Prostate gland (tissue), 2 donors: ENCODE data around the gene PPIB.

Experiments
- CTCF ChIP-seq, 4 experiments: fragments of 200-600 bp in 2 of 4; fragments of 450-650 bp in 2 of 4; sonication (generic) in 2 of 4; IDR thresholded peaks; 1 replicate in 3 of 4; 2 replicates in 1 of 4; pipeline ENCODE4 v1.5.1; 2016 to 2019; ENCODE audit warnings: antibody characterized with exemption in 4 of 4, mild to moderate bottlenecking in 2 of 4, moderate library complexity in 2 of 4
- POLR2A ChIP-seq: fragments of 450-650 bp; IDR thresholded peaks from one replicate; pipeline ENCODE4 v1.6.1; 2016; ENCODE audit warnings: antibody characterized with exemption, mild to moderate bottlenecking

DNA sequence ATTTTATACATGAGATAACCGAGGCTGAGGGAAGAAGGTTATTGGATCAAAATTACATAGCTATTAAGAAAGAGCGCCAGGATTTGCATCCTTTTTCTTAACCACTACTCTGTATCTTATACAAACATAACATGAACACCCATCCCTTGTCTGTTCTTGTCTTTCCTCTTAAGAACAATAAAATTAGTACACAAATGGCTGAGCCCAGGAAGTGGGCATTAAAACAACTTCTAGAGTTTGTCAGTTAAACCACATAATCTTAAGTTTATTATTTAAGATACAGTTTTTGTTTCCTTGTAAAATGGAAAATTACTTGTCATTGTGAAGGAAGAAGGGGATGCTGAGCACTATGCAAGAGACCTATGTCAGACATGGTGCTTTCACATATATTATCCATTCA lies 48.9 kb upstream of the PPIB start:
- TF ChIP-seq CTCF (IDR thresholded peaks at IDR 0.05) (no peak), POLR2A (no peak)
